Stomach smooth muscle (tissue), 2 donors: ENCODE measurements around the gene GLE1.
"Not testable (repeated sequence)": the region's sequence is repeated elsewhere in the genome, so short reads cannot be mapped to it uniquely, and the experiment has no call there.

Experiments
- H3K27ac ChIP-seq: one replicate; pipeline ENCODE4 v1.7.0; 2013; ENCODE audit warnings: mild to moderate bottlenecking, low read length, inconsistent platforms
- H3K27me3 ChIP-seq, 2 donors: one replicate each; pipeline ENCODE4 v1.7.0; 2013; ENCODE audit warnings: low read length in 2 of 2; ENCODE audit not compliant: insufficient read depth in 2 of 2, control insufficient read depth in 1 of 2
- H3K36me3 ChIP-seq, 2 donors: one replicate each; pipeline ENCODE4 v1.7.0; 2013; ENCODE audit warnings: low read length in 2 of 2; ENCODE audit not compliant: control insufficient read depth in 2 of 2, insufficient read depth in 2 of 2
- H3K4me1 ChIP-seq: one replicate; pipeline ENCODE4 v1.7.0; 2013; ENCODE audit warnings: low read length; ENCODE audit not compliant: control insufficient read depth, insufficient read depth
- H3K4me3 ChIP-seq, 2 donors: one replicate each; pipeline ENCODE4 v1.7.0; 2013; ENCODE audit warnings: low read length in 2 of 2
- H3K9ac ChIP-seq, 2 donors: one replicate each; pipeline ENCODE4 v1.7.0; 2013; ENCODE audit warnings: low read length in 2 of 2, mild to moderate bottlenecking in 1 of 2
- H3K9me3 ChIP-seq, 2 donors: one replicate each; pipeline ENCODE4 v1.7.0; 2013; ENCODE audit warnings: low read length in 2 of 2; ENCODE audit not compliant: control insufficient read depth in 2 of 2
- donor health status: healthy.
- donor health status: Pancreatic carcinoma.

The GLE1 gene

GRCh38 chr9:128565578-128565977 is 61.1 kb downstream of the GLE1 start:
- no peaks in the 10 kb centered on the region for H3K9me3 ChIP-seq
- peaks cover 20 to 24% of the 10 kb centered on the region in 2 donors for H3K36me3 ChIP-seq
- no peak overlapping the region for H3K9ac ChIP-seq
- no peaks in the 10 kb centered on the region for H3K27me3 ChIP-seq
- no peaks in the 10 kb centered on the region for H3K4me1 ChIP-seq
- H3K4me3 ChIP-seq: no peak overlapping the region
- no peak overlapping the region for H3K27ac ChIP-seq

DNA sequence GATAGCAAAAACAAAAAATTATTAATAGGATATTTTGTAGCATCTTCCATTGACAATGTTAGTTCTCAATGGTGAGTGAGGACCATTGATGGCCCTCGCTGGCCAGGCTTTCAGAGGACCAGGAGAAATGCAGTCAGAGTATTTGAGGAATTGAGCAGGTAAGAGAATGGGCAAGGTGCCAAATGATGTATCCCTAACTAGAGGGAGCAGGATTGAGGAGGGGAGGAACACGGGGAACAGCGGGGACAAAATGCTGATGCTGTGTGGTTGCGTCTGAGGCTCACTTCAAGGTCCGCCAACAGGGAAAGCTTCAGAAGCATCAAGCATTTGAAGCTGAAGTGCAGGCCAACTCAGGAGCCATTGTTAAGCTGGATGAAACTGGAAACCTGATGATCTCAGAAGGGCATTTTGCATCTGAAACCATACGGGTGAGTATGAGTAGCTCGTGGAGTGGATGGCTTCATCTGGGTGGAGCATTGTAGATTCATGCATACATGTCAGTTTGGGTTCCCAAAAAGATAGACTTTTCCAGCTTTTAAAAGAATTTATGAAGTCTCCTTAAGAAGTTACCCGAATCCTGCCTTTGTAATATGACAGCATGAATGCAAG is 64.1 kb downstream of the GLE1 start:
- Histone ChIP-seq H3K9ac (no peak overlapping the region), H3K36me3 (peaks cover 24 to 29% of the 10 kb centered on the region in 2 donors), H3K27me3 (no peaks in the 10 kb centered on the region), H3K9me3 (no peaks in the 10 kb centered on the region), H3K4me1 (no peaks in the 10 kb centered on the region), H3K27ac (no peak overlapping the region), H3K4me3 (no peak overlapping the region)

DNA sequence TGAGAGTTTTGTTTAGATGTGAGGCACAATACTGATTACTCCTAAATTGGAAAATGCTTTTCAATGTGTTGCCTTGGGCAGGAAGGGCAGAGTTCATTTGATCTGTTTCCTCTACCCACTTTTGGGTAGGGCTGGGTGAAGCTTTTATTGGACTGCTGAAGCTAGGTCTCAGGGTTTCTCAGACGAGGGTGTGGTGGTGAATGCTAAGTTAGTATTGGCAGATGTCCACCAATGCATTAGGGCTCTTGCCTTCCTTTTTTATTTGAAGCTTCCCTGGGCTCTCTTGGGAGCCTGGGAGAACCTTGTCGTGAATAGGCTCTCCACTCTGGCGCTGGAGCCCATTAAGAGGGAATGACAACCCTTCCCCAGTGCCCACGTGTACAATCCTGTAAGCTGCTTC is 71.0 kb downstream of the GLE1 start:
- no peaks in the 10 kb centered on the region for H3K27me3 ChIP-seq
- H3K9me3 ChIP-seq: no peaks in the 10 kb centered on the region
- peaks cover 9% of the 10 kb centered on the region for H3K4me1 ChIP-seq
- H3K27ac ChIP-seq: peak overlapping the region; percentile 6
- peaks cover 54 to 62% of the 10 kb centered on the region in 2 donors for H3K36me3 ChIP-seq
- no peak overlapping the region for H3K9ac ChIP-seq
- H3K4me3 ChIP-seq: no peak overlapping the region

- Histone ChIP-seq H3K27ac (peak overlapping the region; percentile 6), H3K4me1 (peaks cover 9% of the 10 kb centered on the region), H3K4me3 (no peak overlapping the region), H3K9ac (no peak overlapping the region), H3K27me3 (no peaks in the 10 kb centered on the region), H3K9me3 (no peaks in the 10 kb centered on the region), H3K36me3 (peaks cover 59 to 66% of the 10 kb centered on the region in 2 donors)
Observed at GRCh38 chr9:128575916-128576315, 71.4 kb downstream of the GLE1 start.

DNA sequence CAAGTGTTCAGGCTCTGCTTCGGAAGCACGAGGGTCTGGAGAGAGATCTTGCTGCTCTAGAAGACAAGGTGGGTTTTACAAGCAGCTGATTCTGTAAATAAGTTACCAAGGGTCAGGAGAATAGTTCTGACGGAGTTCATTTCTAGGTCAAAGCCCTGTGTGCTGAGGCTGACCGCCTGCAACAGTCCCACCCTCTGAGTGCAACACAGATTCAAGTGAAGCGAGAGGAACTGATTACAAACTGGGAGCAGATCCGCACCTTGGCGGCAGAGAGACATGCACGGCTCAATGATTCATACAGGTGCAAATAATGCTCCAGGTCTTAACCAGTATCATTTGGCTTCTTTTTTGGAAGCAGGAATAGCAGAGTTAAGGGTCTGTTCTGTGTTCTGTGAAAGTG is 72.7 kb downstream of the GLE1 start:
- H3K9ac ChIP-seq: no peak overlapping the region
- no peaks in the 10 kb centered on the region for H3K27me3 ChIP-seq
- H3K4me3 ChIP-seq: no peak overlapping the region
- peak overlapping the region; percentile 11 for H3K27ac ChIP-seq
- peaks cover 9% of the 10 kb centered on the region for H3K4me1 ChIP-seq
- no peaks in the 10 kb centered on the region for H3K9me3 ChIP-seq
- H3K36me3 ChIP-seq: peaks cover 72 to 73% of the 10 kb centered on the region in 2 donors

- no peak overlapping the region for H3K27ac ChIP-seq
- H3K27me3 ChIP-seq: no peaks in the 10 kb centered on the region
- H3K9ac ChIP-seq: no peak overlapping the region
- peaks cover 86 to 87% of the 10 kb centered on the region in 2 donors for H3K36me3 ChIP-seq
- H3K4me3 ChIP-seq: no peak overlapping the region
- H3K4me1 ChIP-seq: peaks cover 9% of the 10 kb centered on the region
- no peaks in the 10 kb centered on the region for H3K9me3 ChIP-seq
Observed at GRCh38 chr9:128579194-128579593, 74.7 kb downstream of the GLE1 start.

- no peak overlapping the region for H3K27ac ChIP-seq
- H3K4me3 ChIP-seq: no peak overlapping the region
- no peaks in the 10 kb centered on the region for H3K9me3 ChIP-seq
- H3K9ac ChIP-seq: no peak overlapping the region
- no peaks in the 10 kb centered on the region for H3K27me3 ChIP-seq
- H3K4me1 ChIP-seq: peaks cover 1% of the 10 kb centered on the region
- peaks cover 87 to 91% of the 10 kb centered on the region in 2 donors for H3K36me3 ChIP-seq
Observed at GRCh38 chr9:128580731-128581130, 76.2 kb downstream of the GLE1 start.

GRCh38 chr9:128585155-128585554 is 80.6 kb downstream of the GLE1 start:
- H3K4me3 ChIP-seq, H3K9ac ChIP-seq, H3K4me1 ChIP-seq, H3K27ac ChIP-seq, H3K27me3 ChIP-seq, H3K9me3 ChIP-seq: not testable (repeated sequence)
- peaks cover 77 to 81% of the 10 kb centered on the region in 2 donors for H3K36me3 ChIP-seq

DNA sequence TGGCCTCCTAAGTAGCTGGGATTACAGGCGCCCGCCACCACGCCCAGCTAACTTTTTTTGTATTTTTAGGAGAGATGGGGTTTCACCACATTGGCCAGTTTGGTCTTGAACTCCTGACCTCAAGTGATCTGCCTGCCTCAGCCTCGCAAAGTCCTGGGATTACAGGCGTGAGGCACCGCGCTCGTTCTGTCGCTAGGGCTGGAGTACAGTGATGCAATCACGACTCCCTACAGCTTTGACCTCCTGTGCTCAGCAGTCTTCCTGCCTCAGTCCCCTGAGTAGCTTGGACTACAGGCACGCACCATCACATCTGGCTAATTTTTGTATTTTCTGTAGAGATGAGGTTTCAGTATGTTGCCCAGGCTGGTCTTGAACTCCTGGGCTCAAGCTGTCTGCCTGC is 82.4 kb downstream of the GLE1 start:
- peaks cover 75 to 76% of the 10 kb centered on the region in 2 donors for H3K36me3 ChIP-seq
- H3K4me1 ChIP-seq, H3K4me3 ChIP-seq, H3K9ac ChIP-seq, H3K9me3 ChIP-seq, H3K27ac ChIP-seq, H3K27me3 ChIP-seq: not testable (repeated sequence)

DNA sequence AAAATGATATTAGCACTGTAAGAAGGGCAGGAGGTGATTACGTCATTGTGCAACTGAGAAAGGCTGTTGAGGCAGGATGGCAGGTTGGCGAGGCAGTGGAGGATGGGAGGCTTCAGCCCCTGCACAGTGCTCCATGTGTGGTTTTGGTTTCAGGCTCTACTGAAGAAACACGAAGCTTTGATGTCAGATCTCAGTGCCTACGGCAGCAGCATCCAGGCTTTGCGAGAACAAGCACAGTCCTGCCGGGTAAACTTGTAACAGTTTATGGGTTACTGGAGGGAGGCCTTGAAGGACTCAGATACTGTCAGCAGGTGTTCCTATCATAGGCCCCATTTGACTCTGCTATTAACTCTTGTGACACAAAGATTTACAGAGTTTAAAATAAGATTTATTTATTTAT is 82.9 kb downstream of the GLE1 start:
- no peak overlapping the region for H3K9ac ChIP-seq
- H3K27me3 ChIP-seq: no peaks in the 10 kb centered on the region
- H3K4me3 ChIP-seq: no peak overlapping the region
- no peak overlapping the region for H3K27ac ChIP-seq
- H3K9me3 ChIP-seq: no peaks in the 10 kb centered on the region
- peaks cover 72 to 74% of the 10 kb centered on the region in 2 donors for H3K36me3 ChIP-seq
- H3K4me1 ChIP-seq: no peaks in the 10 kb centered on the region

GRCh38 chr9:128588581-128589233 is 84.2 kb downstream of the GLE1 start:
- Histone ChIP-seq H3K4me1 (no peaks in the 10 kb centered on the region), H3K27ac (no peak overlapping the region), H3K9ac (no peak overlapping the region), H3K9me3 (no peaks in the 10 kb centered on the region), H3K27me3 (no peaks in the 10 kb centered on the region), H3K36me3 (peaks cover 69 to 71% of the 10 kb centered on the region in 2 donors), H3K4me3 (no peak overlapping the region)
